Hepatocyte (in vitro differentiated cells): ENCODE measurements around the gene IQCM.

Source experiments
- CTCF ChIP-seq: fragments of 200-600 bp; sonication (generic); IDR thresholded peaks from 2 replicates; pipeline ENCODE4 v1.5.1; 2016; ENCODE audit warnings: antibody characterized with exemption, mild to moderate bottlenecking; ENCODE audit not compliant: poor library complexity
- EZH2 ChIP-seq: fragments of 200-600 bp; sonication (generic); IDR thresholded peaks from 2 replicates; pipeline ENCODE4 v1.6.1; 2016; ENCODE audit warnings: antibody characterized with exemption, mild to moderate bottlenecking, borderline replicate concordance
- EZH2phosphoT487 ChIP-seq: fragments of 200-600 bp; sonication (generic); IDR thresholded peaks from one replicate; pipeline ENCODE4 v1.6.1; 2018; ENCODE audit warnings: antibody characterized with exemption, mild to moderate bottlenecking, low read depth, moderate library complexity; ENCODE audit not compliant: unreplicated experiment, severe bottlenecking

GRCh38 chr4:149841686-149842085 is 26.0 kb upstream of the IQCM start:
- TF ChIP-seq CTCF: no peak
- no peak for TF ChIP-seq EZH2
- no peak for TF ChIP-seq EZH2phosphoT487
